Prostate gland (tissue), 2 donors: ENCODE measurements around the gene HHIPL1. TPM values are rescaled to one million over a fixed set of nuclear protein-coding genes. Genes with fewer than 3 reads are reported as not detected.

Source experiments
- DNase-seq: peaks from one replicate; pipeline ENCODE4 v3.0.0-alpha.2; 2019; ENCODE audit warnings: low spot score
- H3K27ac ChIP-seq, 2 donors: fragments of 200-600 bp; sonication (generic); 2 replicates each; pipeline ENCODE4 v1.5.1; 2017 to 2019
- H3K27me3 ChIP-seq: fragments of 200-600 bp; sonication (generic); replicated peaks from 2 replicates; pipeline ENCODE4 v1.5.1; 2019; ENCODE audit not compliant: insufficient read depth
- H3K36me3 ChIP-seq, 2 donors: fragments of 200-600 bp; sonication (generic); 1 replicate in 1 of 2; 2 replicates in 1 of 2; pipeline versions ENCODE4 v1.5.1 to v1.8.1; 2017 to 2019
- H3K4me1 ChIP-seq: fragments of 200-600 bp; sonication (generic); replicated peaks from 2 replicates; pipeline ENCODE4 v1.5.1; 2019
- H3K4me3 ChIP-seq, 2 donors: fragments of 200-600 bp; sonication (generic); 2 replicates each; pipeline ENCODE4 v1.5.1; 2017 to 2019
- H3K9me3 ChIP-seq: fragments of 200-600 bp; sonication (generic); 2 replicates; pipeline ENCODE4 v1.5.1; 2017
- POLR2A ChIP-seq: fragments of 450-650 bp; IDR thresholded peaks from one replicate; pipeline ENCODE4 v1.6.1; 2016; ENCODE audit warnings: antibody characterized with exemption, mild to moderate bottlenecking
- POLR2AphosphoS5 ChIP-seq: sonication (generic); formaldehyde crosslinking; IDR thresholded peaks from one replicate; pipeline ENCODE4 v1.6.1; 2017; ENCODE audit warnings: antibody characterized with exemption
- WGBS: methylation state at CpG from one replicate; pipeline ENCODE4 v1.1.5; 2018; 5-methylcytosine and 5-hydroxymethylcytosine counted together
- intact Hi-C: fragments of 100-400 bp; cut with DNase I; formaldehyde crosslinking; loops from one replicate; pipeline ENCODE4 v1.14.2; 2022
- total RNA-seq, 2 donors: library from RNA; depleted of rRNA; stranded (reverse); fragments of >200 nt; gene quantifications; one replicate each; pipeline ENCODE4 v1.1.0, GENCODE V29; 2016
- TF ChIP-seq, protein P1 (sequence below), 4 experiments: fragments of 200-600 bp in 2 of 4; fragments of 450-650 bp in 2 of 4; sonication (generic) in 2 of 4; IDR thresholded peaks; 1 replicate in 3 of 4; 2 replicates in 1 of 4; pipeline ENCODE4 v1.5.1; 2016 to 2019; ENCODE audit warnings: antibody characterized with exemption in 4 of 4, mild to moderate bottlenecking in 2 of 4, moderate library complexity in 2 of 4

HHIPL1 gene
- total RNA-seq, 2 donors from 2014 or later = 2.8 to 4.5 TPM

DNA sequence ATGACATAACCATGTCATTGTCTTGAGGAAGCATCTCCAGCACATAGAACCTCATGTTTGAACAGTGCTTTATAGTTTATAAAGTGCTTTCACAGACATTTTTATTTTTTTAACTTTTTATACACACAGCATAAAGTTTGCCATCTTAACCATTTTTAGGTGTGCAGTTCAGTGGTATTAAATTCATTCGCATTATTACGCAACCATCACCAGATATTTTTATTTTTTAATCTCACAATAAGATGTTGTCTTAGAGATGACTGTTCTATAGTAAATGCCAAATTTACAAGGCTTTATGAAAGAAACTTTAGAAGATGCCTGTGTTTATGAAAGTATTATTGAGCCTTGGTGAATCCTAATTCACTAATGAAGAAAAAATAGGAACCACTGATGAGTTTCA is 59.1 kb downstream of the HHIPL1 start:
- TF ChIP-seq POLR2AphosphoS5 (no peak), POLR2A (no peak)
- TF ChIP-seq, protein P1, sequence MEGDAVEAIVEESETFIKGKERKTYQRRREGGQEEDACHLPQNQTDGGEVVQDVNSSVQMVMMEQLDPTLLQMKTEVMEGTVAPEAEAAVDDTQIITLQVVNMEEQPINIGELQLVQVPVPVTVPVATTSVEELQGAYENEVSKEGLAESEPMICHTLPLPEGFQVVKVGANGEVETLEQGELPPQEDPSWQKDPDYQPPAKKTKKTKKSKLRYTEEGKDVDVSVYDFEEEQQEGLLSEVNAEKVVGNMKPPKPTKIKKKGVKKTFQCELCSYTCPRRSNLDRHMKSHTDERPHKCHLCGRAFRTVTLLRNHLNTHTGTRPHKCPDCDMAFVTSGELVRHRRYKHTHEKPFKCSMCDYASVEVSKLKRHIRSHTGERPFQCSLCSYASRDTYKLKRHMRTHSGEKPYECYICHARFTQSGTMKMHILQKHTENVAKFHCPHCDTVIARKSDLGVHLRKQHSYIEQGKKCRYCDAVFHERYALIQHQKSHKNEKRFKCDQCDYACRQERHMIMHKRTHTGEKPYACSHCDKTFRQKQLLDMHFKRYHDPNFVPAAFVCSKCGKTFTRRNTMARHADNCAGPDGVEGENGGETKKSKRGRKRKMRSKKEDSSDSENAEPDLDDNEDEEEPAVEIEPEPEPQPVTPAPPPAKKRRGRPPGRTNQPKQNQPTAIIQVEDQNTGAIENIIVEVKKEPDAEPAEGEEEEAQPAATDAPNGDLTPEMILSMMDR (IDR thresholded peaks at IDR 0.05) = no peak
- Histone ChIP-seq H3K9me3 (no peaks in the 10 kb centered on the region), H3K27ac (no peak overlapping the region), H3K36me3 (no peaks in the 10 kb centered on the region), H3K27me3 (no peaks in the 10 kb centered on the region), H3K4me3 (no peak overlapping the region), H3K4me1 (no peaks in the 10 kb centered on the region)
- DNase-seq = no peak
- intact Hi-C loops = no loop called here
- WGBS = 97% methylated on average over 2 of the region's 2 CpGs

DNA sequence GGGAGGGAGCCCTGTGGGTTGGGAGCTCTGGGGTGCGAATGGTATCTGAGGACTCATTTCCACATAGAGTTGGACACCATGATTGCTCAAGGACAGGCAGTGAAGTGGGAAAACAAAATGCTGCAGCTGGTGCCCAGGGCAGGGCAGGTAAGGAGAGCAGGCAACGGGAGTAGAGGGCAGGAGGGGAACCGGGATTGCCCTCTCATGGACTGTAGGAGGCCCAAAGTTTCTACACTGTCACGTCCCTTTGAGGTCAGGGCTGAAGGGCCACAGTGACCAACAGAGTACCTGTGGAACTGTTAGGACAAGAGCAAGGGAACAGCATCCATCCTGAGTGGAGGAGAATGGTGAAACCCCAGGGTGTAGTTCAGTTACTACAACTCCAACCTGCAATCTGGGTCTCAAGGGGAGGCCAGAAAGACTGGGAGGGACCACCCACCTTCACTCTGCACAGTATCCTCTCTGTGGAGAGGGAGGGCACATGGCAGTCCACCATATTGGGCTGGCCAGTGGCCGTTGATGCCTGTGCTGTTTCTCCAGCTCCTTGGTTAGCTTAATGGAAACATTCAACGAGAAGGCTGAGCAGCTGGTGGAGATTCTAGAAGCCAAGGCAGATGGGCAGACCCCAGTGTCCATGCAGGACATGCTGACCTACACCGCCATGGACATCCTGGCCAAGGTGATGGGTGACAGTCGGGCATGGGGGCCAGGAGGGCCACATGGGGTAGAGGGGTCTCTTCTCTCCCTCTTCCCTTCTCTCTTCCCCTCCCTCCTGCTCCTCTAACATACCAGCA is 61.4 kb downstream of the HHIPL1 start:
- no peak overlapping the region for H3K4me3 ChIP-seq
- no peaks in the 10 kb centered on the region for H3K4me1 ChIP-seq
- no peak overlapping the region for H3K27ac ChIP-seq
- TF ChIP-seq POLR2A = no peak
- no peak for TF ChIP-seq POLR2AphosphoS5
- TF ChIP-seq, protein P1 (IDR thresholded peaks at IDR 0.05) = no peak
- no peak for DNase-seq
- intact Hi-C loops = no loop called here
- H3K9me3 ChIP-seq = no peaks in the 10 kb centered on the region
- 84% methylated on average over 8 of the region's 8 CpGs for WGBS
- no peaks in the 10 kb centered on the region for H3K36me3 ChIP-seq
- H3K27me3 ChIP-seq = no peaks in the 10 kb centered on the region

DNA sequence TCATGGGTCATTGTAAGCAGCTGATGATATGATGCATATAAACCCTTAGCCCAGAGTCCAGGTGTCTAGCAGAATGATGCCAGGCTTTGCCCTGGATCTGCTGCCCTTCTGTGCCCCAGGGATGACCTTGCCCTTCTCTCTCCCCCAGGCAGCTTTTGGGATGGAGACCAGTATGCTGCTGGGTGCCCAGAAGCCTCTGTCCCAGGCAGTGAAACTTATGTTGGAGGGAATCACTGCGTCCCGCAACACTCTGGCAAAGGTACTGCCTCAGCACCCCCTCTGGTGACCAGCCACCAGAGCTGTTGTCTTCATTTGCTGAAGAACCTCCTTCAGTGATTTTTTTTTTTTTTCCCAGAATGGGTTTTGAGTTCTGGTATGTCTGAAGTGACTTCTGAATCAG is 62.5 kb downstream of the HHIPL1 start:
- TF ChIP-seq, protein P1 (IDR thresholded peaks at IDR 0.05) = no peak
- no peak for TF ChIP-seq POLR2AphosphoS5
- TF ChIP-seq POLR2A = no peak
- Histone ChIP-seq H3K27me3 (no peaks in the 10 kb centered on the region), H3K9me3 (no peaks in the 10 kb centered on the region), H3K4me1 (no peaks in the 10 kb centered on the region), H3K27ac (no peak overlapping the region), H3K4me3 (no peak overlapping the region), H3K36me3 (no peaks in the 10 kb centered on the region)
- intact Hi-C loops = no loop called here
- 100% methylated on average over 2 of the region's 2 CpGs for WGBS
- no peak for DNase-seq

DNA sequence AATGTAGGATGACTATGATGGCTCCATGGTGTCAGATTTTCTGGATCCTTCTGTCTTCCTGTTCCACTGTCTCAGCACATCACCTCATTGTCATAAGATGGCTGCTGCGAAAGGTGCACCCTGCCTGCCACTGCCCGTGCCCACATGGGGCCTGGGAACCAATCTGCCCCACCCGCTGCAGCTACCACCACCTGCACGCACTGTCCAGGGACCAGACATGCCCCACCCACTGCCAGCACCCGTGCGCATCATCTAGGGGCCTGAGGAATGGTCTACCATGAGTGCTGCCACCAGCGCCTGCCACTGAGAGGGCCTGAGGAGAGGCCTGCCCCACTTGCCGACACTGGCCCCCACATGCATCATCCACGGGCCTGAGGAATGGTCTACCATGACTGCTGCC is 63.0 kb downstream of the HHIPL1 start:
- no peaks in the 10 kb centered on the region for H3K9me3 ChIP-seq

More for the DNA sequence above, 63.0 kb downstream of the HHIPL1 start:
- no peak overlapping the region for H3K4me3 ChIP-seq
- no peak overlapping the region for H3K27ac ChIP-seq
- H3K36me3 ChIP-seq = no peaks in the 10 kb centered on the region
- no peaks in the 10 kb centered on the region for H3K4me1 ChIP-seq
- no peak for DNase-seq
- TF ChIP-seq, protein P1 (IDR thresholded peaks at IDR 0.05) = no peak
- TF ChIP-seq POLR2AphosphoS5 = no peak
- H3K27me3 ChIP-seq = no peaks in the 10 kb centered on the region
- intact Hi-C loops = no loop called here
- WGBS = 91% methylated on average over 9 of the region's 9 CpGs
